Keratinocyte (primary cell): Measurements from ENCODE around the gene NAIF1.

Experiments
- EZH2 ChIP-seq: IDR thresholded peaks from one replicate; pipeline ENCODE4 v1.6.1; 2012; ENCODE audit warnings: inconsistent platforms, mild to moderate bottlenecking, low read length, moderate library complexity
- TF ChIP-seq, protein P1 (sequence below), 3 experiments: IDR thresholded peaks in 1 of 3; conservative IDR thresholded peaks in 1 of 3; optimal IDR thresholded peaks in 1 of 3; 2 replicates in 2 of 3; 3 replicates in 1 of 3; pipeline versions ENCODE3 to v1.5.1; 2011; ENCODE audit warnings: low read length in 3 of 3, mild to moderate bottlenecking in 3 of 3, moderate library complexity in 2 of 3, control low read depth in 1 of 3, inconsistent platforms in 1 of 3; ENCODE audit not compliant: insufficient read depth in 2 of 3; ENCODE audit errors: extremely low read depth in 1 of 3

DNA sequence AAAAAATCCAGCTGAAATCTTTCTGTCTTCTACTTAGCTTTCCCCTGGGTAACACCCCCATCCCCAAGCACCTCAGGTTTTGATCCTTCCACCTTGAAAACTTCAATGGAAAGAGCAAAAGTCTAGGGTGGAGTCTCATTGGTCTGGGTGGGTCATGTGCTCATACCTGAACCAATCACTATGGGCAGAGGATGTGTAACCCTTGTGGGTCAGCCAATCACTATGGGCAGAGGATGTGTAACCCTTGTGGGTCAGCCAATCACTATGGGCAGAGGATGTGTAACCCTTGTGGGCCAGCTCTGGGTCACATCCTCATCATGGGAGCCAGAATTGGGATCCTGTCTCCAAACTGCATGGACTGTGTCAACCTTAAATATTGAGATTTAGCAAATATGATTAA, 18.5 kb downstream of the NAIF1 start:
- TF ChIP-seq, protein P1, sequence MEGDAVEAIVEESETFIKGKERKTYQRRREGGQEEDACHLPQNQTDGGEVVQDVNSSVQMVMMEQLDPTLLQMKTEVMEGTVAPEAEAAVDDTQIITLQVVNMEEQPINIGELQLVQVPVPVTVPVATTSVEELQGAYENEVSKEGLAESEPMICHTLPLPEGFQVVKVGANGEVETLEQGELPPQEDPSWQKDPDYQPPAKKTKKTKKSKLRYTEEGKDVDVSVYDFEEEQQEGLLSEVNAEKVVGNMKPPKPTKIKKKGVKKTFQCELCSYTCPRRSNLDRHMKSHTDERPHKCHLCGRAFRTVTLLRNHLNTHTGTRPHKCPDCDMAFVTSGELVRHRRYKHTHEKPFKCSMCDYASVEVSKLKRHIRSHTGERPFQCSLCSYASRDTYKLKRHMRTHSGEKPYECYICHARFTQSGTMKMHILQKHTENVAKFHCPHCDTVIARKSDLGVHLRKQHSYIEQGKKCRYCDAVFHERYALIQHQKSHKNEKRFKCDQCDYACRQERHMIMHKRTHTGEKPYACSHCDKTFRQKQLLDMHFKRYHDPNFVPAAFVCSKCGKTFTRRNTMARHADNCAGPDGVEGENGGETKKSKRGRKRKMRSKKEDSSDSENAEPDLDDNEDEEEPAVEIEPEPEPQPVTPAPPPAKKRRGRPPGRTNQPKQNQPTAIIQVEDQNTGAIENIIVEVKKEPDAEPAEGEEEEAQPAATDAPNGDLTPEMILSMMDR (optimal IDR thresholded peaks at IDR 0.05 in 1 of 3, IDR thresholded peaks at IDR 0.05 in 1 of 3, conservative IDR thresholded peaks at IDR 0.05 in 1 of 3; ENCODE audit: extremely low read depth in 1 of 3, insufficient read depth in 2 of 3, low read length in 3 of 3) = no peak
- no peak for TF ChIP-seq EZH2
